Neural progenitor cell (in vitro differentiated cells): ENCODE data around the gene KLHL3.

Experiments
- EZH2phosphoT487 ChIP-seq: fragments of 200-600 bp; sonication (generic); IDR thresholded peaks from 2 replicates; pipeline ENCODE4 v1.6.1; 2017; ENCODE audit warnings: antibody characterized with exemption
- TF ChIP-seq, protein P1 (sequence below): fragments of 200-600 bp; sonication (generic); IDR thresholded peaks from 2 replicates; pipeline ENCODE4 v1.5.1; 2017; ENCODE audit warnings: antibody characterized with exemption, mild to moderate bottlenecking

DNA sequence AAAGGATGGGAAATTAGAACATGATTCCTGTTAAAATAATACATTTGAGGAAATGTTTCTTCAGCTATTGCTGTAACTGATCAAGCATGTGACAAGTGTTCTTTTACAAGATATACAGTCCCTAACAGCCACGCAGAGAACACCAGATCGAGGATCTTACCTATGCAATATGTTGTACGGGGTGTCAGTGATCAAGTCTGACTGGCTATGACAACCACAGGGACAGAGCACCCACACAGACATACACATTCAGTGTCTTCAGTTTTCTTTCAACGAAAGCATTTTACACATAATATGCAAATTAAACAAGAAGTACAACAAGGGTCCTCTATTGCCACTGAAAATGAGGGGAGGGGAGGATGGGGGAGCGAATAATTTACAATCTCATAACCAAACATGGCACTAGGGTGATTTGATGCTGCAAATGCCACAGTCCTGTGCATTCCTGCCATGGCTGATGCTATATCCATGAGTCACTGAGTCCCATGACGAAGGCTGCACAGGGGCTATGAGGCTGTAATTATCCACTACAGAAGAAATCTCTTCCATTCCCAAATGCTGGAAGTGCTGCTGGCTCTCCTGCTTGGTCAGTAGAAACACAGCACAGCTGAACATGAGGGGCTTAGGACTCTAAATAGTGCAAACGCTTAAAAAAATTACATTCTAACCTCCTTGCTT is 118.2 kb downstream of the KLHL3 start:
- TF ChIP-seq, protein P1, sequence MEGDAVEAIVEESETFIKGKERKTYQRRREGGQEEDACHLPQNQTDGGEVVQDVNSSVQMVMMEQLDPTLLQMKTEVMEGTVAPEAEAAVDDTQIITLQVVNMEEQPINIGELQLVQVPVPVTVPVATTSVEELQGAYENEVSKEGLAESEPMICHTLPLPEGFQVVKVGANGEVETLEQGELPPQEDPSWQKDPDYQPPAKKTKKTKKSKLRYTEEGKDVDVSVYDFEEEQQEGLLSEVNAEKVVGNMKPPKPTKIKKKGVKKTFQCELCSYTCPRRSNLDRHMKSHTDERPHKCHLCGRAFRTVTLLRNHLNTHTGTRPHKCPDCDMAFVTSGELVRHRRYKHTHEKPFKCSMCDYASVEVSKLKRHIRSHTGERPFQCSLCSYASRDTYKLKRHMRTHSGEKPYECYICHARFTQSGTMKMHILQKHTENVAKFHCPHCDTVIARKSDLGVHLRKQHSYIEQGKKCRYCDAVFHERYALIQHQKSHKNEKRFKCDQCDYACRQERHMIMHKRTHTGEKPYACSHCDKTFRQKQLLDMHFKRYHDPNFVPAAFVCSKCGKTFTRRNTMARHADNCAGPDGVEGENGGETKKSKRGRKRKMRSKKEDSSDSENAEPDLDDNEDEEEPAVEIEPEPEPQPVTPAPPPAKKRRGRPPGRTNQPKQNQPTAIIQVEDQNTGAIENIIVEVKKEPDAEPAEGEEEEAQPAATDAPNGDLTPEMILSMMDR, result no peak
- no peak for TF ChIP-seq EZH2phosphoT487
